K562 (cell line): ENCODE results near the gene USP51.

Source experiments
- CREM ChIP-seq: IDR thresholded peaks from 2 replicates; pipeline ENCODE4 v1.6.1; 2014; ENCODE audit warnings: antibody characterized with exemption, low read depth
- EP300 ChIP-seq: IDR thresholded peaks from 2 replicates; pipeline ENCODE4 v1.6.1; 2012; ENCODE audit warnings: low read length, improper control_type of control experiment
- KLF6 ChIP-seq: fragments of 250-450 bp; sonication (Bioruptor Pico); IDR thresholded peaks from 2 replicates; pipeline ENCODE4 v1.4.0; 2020; ENCODE audit warnings: mild to moderate bottlenecking, moderate library complexity, borderline replicate concordance
- NONO ChIP-seq, 2 experiments: fragments of 200-400 bp in 1 of 2; fragments of 450-650 bp in 1 of 2; formaldehyde crosslinking in 1 of 2; IDR thresholded peaks; 2 replicates each; pipeline ENCODE4 v1.6.1; 2017; ENCODE audit warnings: low read depth in 2 of 2, mild to moderate bottlenecking in 2 of 2, moderate library complexity in 2 of 2, low read length in 1 of 2
- POLR2A ChIP-seq: fragments of 450-650 bp; conservative IDR thresholded peaks from 2 replicates; pipeline ENCODE4 v1.6.1; 2016
- ZNF384 ChIP-seq: IDR thresholded peaks from 2 replicates; pipeline ENCODE4 v1.6.1; 2012; ENCODE audit warnings: low read depth, low read length, improper control_type of control experiment
- TF ChIP-seq, protein P1 (sequence below): fragments of 250-450 bp; sonication (Bioruptor Pico); IDR thresholded peaks from 2 replicates; pipeline ENCODE4 v1.4.0; 2020; ENCODE audit warnings: mild to moderate bottlenecking, moderate library complexity
- TF ChIP-seq, protein P2 (sequence below): sonication (generic); formaldehyde crosslinking; IDR thresholded peaks from 2 replicates; pipeline ENCODE4 v1.9.0; 2022; ENCODE audit warnings: mild to moderate bottlenecking, missing genetic modification reagents

- TF ChIP-seq EP300 (no peak), CREM (no peak), POLR2A (no peak), ZNF384 (no peak), KLF6 (CRISPR knock-in tag) (no peak), NONO (IDR thresholded peaks at IDR 0.05; ENCODE audit: low read depth in 2 of 2, low read length in 1 of 2) (no peak)
- TF ChIP-seq, protein P1, sequence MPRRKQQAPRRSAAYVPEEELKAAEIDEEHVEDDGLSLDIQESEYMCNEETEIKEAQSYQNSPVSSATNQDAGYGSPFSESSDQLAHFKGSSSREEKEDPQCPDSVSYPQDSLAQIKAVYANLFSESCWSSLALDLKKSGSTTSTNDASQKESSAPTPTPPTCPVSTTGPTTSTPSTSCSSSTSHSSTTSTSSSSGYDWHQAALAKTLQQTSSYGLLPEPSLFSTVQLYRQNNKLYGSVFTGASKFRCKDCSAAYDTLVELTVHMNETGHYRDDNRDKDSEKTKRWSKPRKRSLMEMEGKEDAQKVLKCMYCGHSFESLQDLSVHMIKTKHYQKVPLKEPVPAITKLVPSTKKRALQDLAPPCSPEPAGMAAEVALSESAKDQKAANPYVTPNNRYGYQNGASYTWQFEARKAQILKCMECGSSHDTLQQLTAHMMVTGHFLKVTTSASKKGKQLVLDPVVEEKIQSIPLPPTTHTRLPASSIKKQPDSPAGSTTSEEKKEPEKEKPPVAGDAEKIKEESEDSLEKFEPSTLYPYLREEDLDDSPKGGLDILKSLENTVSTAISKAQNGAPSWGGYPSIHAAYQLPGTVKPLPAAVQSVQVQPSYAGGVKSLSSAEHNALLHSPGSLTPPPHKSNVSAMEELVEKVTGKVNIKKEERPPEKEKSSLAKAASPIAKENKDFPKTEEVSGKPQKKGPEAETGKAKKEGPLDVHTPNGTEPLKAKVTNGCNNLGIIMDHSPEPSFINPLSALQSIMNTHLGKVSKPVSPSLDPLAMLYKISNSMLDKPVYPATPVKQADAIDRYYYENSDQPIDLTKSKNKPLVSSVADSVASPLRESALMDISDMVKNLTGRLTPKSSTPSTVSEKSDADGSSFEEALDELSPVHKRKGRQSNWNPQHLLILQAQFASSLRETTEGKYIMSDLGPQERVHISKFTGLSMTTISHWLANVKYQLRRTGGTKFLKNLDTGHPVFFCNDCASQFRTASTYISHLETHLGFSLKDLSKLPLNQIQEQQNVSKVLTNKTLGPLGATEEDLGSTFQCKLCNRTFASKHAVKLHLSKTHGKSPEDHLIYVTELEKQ (CRISPR knock-in tag) = no peak
- TF ChIP-seq, protein P2, sequence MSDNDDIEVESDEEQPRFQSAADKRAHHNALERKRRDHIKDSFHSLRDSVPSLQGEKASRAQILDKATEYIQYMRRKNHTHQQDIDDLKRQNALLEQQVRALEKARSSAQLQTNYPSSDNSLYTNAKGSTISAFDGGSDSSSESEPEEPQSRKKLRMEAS (CRISPR knock-in tag) = no peak
Measured at GRCh38 chrX:55524487-55524886, 34.8 kb upstream of the USP51 start.
